Ishikawa (cell line): ENCODE measurements around the gene BICC1.

Source experiments
- CEBPB ChIP-seq: IDR thresholded peaks from 2 replicates; pipeline ENCODE4 v1.6.1; 2012
- CREB1 ChIP-seq: IDR thresholded peaks from 2 replicates; pipeline ENCODE4 v1.6.1; 2012; ENCODE audit warnings: low read depth
- EGR1 ChIP-seq: IDR thresholded peaks from 2 replicates; pipeline ENCODE4 v1.6.1; 2012
- EP300 ChIP-seq: IDR thresholded peaks from 2 replicates; pipeline ENCODE4 v1.6.1; 2012; ENCODE audit warnings: borderline replicate concordance
- FOXM1 ChIP-seq: IDR thresholded peaks from 2 replicates; pipeline ENCODE4 v1.6.1; 2012; ENCODE audit warnings: low read depth, borderline replicate concordance
- MAX ChIP-seq: IDR thresholded peaks from 2 replicates; pipeline ENCODE4 v1.6.1; 2012
- NFIC ChIP-seq: IDR thresholded peaks from 2 replicates; pipeline ENCODE4 v1.6.1; 2012
- RAD21 ChIP-seq: IDR thresholded peaks from 2 replicates; pipeline ENCODE4 v1.6.1; 2012; ENCODE audit warnings: low read depth
- REST ChIP-seq: IDR thresholded peaks from 2 replicates; pipeline ENCODE4 v1.6.1; 2012; ENCODE audit warnings: low read depth, mild to moderate bottlenecking
- TAF1 ChIP-seq: IDR thresholded peaks from 2 replicates; pipeline ENCODE4 v1.6.1; 2012; ENCODE audit warnings: low read depth, mild to moderate bottlenecking
- TCF12 ChIP-seq: IDR thresholded peaks from 2 replicates; pipeline ENCODE4 v1.6.1; 2012; ENCODE audit warnings: low read depth
- TEAD4 ChIP-seq: IDR thresholded peaks from 2 replicates; pipeline ENCODE4 v1.6.1; 2012
- USF1 ChIP-seq: IDR thresholded peaks from 2 replicates; pipeline ENCODE4 v1.6.1; 2012
- ZBTB7A ChIP-seq: IDR thresholded peaks from 2 replicates; pipeline ENCODE4 v1.6.1; 2012; ENCODE audit warnings: low read depth

BICC1 gene

GRCh38 chr10:58590152-58590840, 77.6 kb downstream of the BICC1 start:
- TF ChIP-seq NFIC = no peak
- no peak for TF ChIP-seq EGR1
- TF ChIP-seq MAX = no peak
- no peak for TF ChIP-seq CEBPB
- TF ChIP-seq USF1 = no peak
- no peak for TF ChIP-seq FOXM1
- TF ChIP-seq TCF12 = no peak
- TF ChIP-seq TAF1 = no peak
- TF ChIP-seq ZBTB7A = no peak
- TF ChIP-seq RAD21 = no peak
- no peak for TF ChIP-seq TEAD4
- no peak for TF ChIP-seq REST
- no peak for TF ChIP-seq CREB1
- TF ChIP-seq EP300 = no peak

- TF ChIP-seq CREB1 (no peak), FOXM1 (no peak), CEBPB (no peak)
Observed at GRCh38 chr10:58590924-58591323, 78.3 kb downstream of the BICC1 start.

GRCh38 chr10:58593008-58593407, 80.3 kb downstream of the BICC1 start:
- TF ChIP-seq REST (no peak), USF1 (no peak)

GRCh38 chr10:58599927-58600553, 87.4 kb downstream of the BICC1 start:
- TF ChIP-seq TCF12 = no peak
- no peak for TF ChIP-seq TEAD4
- TF ChIP-seq REST = no peak
- no peak for TF ChIP-seq NFIC
- TF ChIP-seq CEBPB = no peak

- TF ChIP-seq CEBPB (0 out of 2 replicates have a peak, but pooled peaks have one; percentile 26), TAF1 (no peak)
Observed at GRCh38 chr10:58608351-58608750, 95.7 kb downstream of the BICC1 start.
